HCT116 (cell line): Measurements from ENCODE around the gene FAXDC2. TPM values are rescaled to one million over a fixed set of nuclear protein-coding genes. Genes with fewer than 3 reads are reported as not detected.
"Not testable (repeated sequence)": the region's sequence is repeated elsewhere in the genome, so short reads cannot be mapped to it uniquely, and the experiment has no call there.

Experiments
- ATAC-seq: fragments of 200-7000 bp; cut with Tn5 transposase; 2 replicates; pipeline ENCODE4 v1.9.1; 2020; ENCODE audit warnings: mild to moderate bottlenecking, moderate library complexity
- BruUV-seq: library from RNA; stranded (reverse); fragments of 400-500 nt; replicated peaks from 2 replicates; lab custom pipeline; 2021; lab: Mats Ljungman, UMichigan
- CTCF ChIA-PET: fragments of 300-600 bp; sonication (Branson Sonifier 250); formaldehyde crosslinking; loops from one replicate; lab custom pipeline; 2021; ENCODE audit warnings: antibody characterized with exemption; lab: Charles Lee
- POLR2A ChIA-PET: fragments of 300-600, 350-600 bp; sonication (Branson Sonifier 250); formaldehyde crosslinking; loops from one replicate; lab custom pipeline; 2021; ENCODE audit warnings: antibody characterized with exemption; lab: Charles Lee
- RAD21 ChIA-PET, 2 experiments: fragments of 300-600 bp; sonication (Branson Sonifier 250); formaldehyde crosslinking; loops; one replicate each; lab custom pipeline; 2023; ENCODE audit warnings: low total read pairs in 2 of 2; ENCODE audit not compliant: uncharacterized antibody in 2 of 2, unreplicated experiment in 2 of 2, low non-redundant PET in 1 of 2; lab: Charles Lee
- DNase-seq: peaks from one replicate; pipeline ENCODE4 v3.0.0-alpha.2; 2010; ENCODE audit warnings: low read depth, low spot score
- H2AFZ ChIP-seq: fragments of 200-600 bp; shearing (Covaris generic), sonication (generic); 2 replicates; pipeline ENCODE4 v1.6.1; 2017; ENCODE audit warnings: low read depth, mixed run types, mixed read lengths, antibody characterized with exemption, low read length; ENCODE audit not compliant: poor library complexity, severe bottlenecking
- H3K27ac ChIP-seq: 2 replicates; pipeline ENCODE4 v1.5.1; 2012; ENCODE audit warnings: low read depth, low read length
- H3K27me3 ChIP-seq: fragments of 200-600 bp; sonication (generic); 2 replicates; pipeline ENCODE4 v1.6.1; 2016; ENCODE audit warnings: mixed run types, low read length, mixed read lengths; ENCODE audit not compliant: insufficient read depth
- H3K36me3 ChIP-seq, 2 experiments: fragments of 200-500 bp in 1 of 2; fragments of 200-600 bp in 1 of 2; sonication (Bioruptor generic) in 1 of 2; sonication (generic) in 1 of 2; 2 replicates each; pipeline versions ENCODE4 v1.5.1 to v1.6.1; 2014 to 2016; ENCODE audit warnings: low read length in 2 of 2, inconsistent platforms in 1 of 2, mixed read lengths in 1 of 2, mixed run types in 1 of 2; ENCODE audit not compliant: insufficient read depth in 2 of 2, control insufficient read depth in 1 of 2
- H3K4me1 ChIP-seq, 2 experiments: fragments of 200-600 bp in 1 of 2; sonication (generic) in 1 of 2; 2 replicates each; pipeline versions ENCODE4 v1.5.1 to v1.6.1; 2012 to 2017; ENCODE audit warnings: low read length in 2 of 2, inconsistent platforms in 1 of 2, mild to moderate bottlenecking in 1 of 2, mixed read lengths in 1 of 2, mixed run types in 1 of 2, moderate library complexity in 1 of 2; ENCODE audit not compliant: insufficient read depth in 2 of 2, control insufficient read depth in 1 of 2
- H3K4me2 ChIP-seq: fragments of 200-600 bp; sonication (generic); 2 replicates; pipeline ENCODE4 v1.6.1; 2017; ENCODE audit warnings: mixed run types, low read length, mixed read lengths
- H3K4me3 ChIP-seq, 2 experiments: fragments of 200-600 bp in 1 of 2; sonication (generic) in 1 of 2; replicated peaks in 1 of 2; 2 replicates each; pipeline ENCODE4 v1.5.1; 2011 to 2016; ENCODE audit warnings: low read length in 2 of 2, control low read depth in 1 of 2, low read depth in 1 of 2, mild to moderate bottlenecking in 1 of 2, mixed read lengths in 1 of 2, mixed run types in 1 of 2
- H3K79me2 ChIP-seq: fragments of 200-600 bp; sonication (generic); 2 replicates; pipeline ENCODE4 v1.6.1; 2017; ENCODE audit warnings: mild to moderate bottlenecking, mixed run types, low read length, moderate library complexity, mixed read lengths; ENCODE audit not compliant: insufficient read depth
- H3K9ac ChIP-seq: fragments of 200-600 bp; sonication (generic); 2 replicates; pipeline ENCODE4 v1.6.1; 2016; ENCODE audit warnings: low read length, mixed read lengths
- H3K9me2 ChIP-seq: fragments of 200-600 bp; sonication (generic), shearing (Covaris generic); 2 replicates; pipeline ENCODE4 v1.6.1; 2017; ENCODE audit warnings: mixed run types, mild to moderate bottlenecking, moderate library complexity; ENCODE audit not compliant: insufficient read depth
- H3K9me3 ChIP-seq, 2 experiments: fragments of 200-500 bp in 1 of 2; fragments of 200-600 bp in 1 of 2; sonication (Bioruptor generic) in 1 of 2; sonication (generic) in 1 of 2; 2 replicates each; pipeline ENCODE4 v1.6.1; 2014 to 2017; ENCODE audit warnings: low read length in 2 of 2, mixed read lengths in 2 of 2, inconsistent platforms in 1 of 2, low read depth in 1 of 2, mild to moderate bottlenecking in 1 of 2, mixed run types in 1 of 2, moderate library complexity in 1 of 2; ENCODE audit not compliant: control insufficient read depth in 1 of 2, insufficient read depth in 1 of 2
- H4K20me1 ChIP-seq: fragments of 200-600 bp; sonication (generic), shearing (Covaris generic); 2 replicates; pipeline ENCODE4 v1.6.1; 2017; ENCODE audit warnings: mixed run types, mild to moderate bottlenecking, moderate library complexity; ENCODE audit not compliant: insufficient read depth
- EZH2phosphoT487 ChIP-seq: fragments of 200-600 bp; IDR thresholded peaks from 2 replicates; pipeline ENCODE4 v1.6.1; 2018; ENCODE audit warnings: antibody characterized with exemption, borderline replicate concordance
- FOSL1 ChIP-seq: IDR thresholded peaks from 2 replicates; pipeline ENCODE4 v1.6.1; 2012; ENCODE audit warnings: low read depth
- RAD21 ChIP-seq: IDR thresholded peaks from 2 replicates; pipeline ENCODE4 v1.6.1; 2012; ENCODE audit warnings: low read depth, mild to moderate bottlenecking
- SP1 ChIP-seq: IDR thresholded peaks from 2 replicates; pipeline ENCODE4 v1.6.1; 2012; ENCODE audit warnings: low read depth
- ZFX ChIP-seq: fragments of 450-650 bp; IDR thresholded peaks from 2 replicates; pipeline ENCODE4 v1.6.1; 2017
- intact Hi-C: fragments of 100-400 bp; cut with micrococcal nuclease; formaldehyde crosslinking; loops from 2 replicates; pipeline ENCODE4 v1.10.0; 2022
- total RNA-seq: library from RNA; stranded (reverse); gene quantifications from one replicate; pipeline ENCODE4 v1.2.1, GENCODE V29; 2021; ENCODE audit not compliant: unreplicated experiment
- TF ChIP-seq, protein P1 (sequence below), 3 experiments: fragments of 200-600 bp in 1 of 3; sonication (generic) in 1 of 3; IDR thresholded peaks in 2 of 3; conservative IDR thresholded peaks in 1 of 3; 2 replicates each; pipeline ENCODE4 v1.5.1; 2012 to 2017; ENCODE audit warnings: low read depth in 2 of 3, low read length in 2 of 3, antibody characterized with exemption in 1 of 3, borderline replicate concordance in 1 of 3, control low read depth in 1 of 3, mild to moderate bottlenecking in 1 of 3, mixed read lengths in 1 of 3, mixed run types in 1 of 3, moderate library complexity in 1 of 3; ENCODE audit not compliant: insufficient read depth in 1 of 3
- TF ChIP-seq, protein P2 (sequence below): IDR thresholded peaks from 2 replicates; pipeline ENCODE4 v1.6.1; 2012

The FAXDC2 gene
- total RNA-seq, 1 experiment from 2014 or later = 0.22 TPM

DNA sequence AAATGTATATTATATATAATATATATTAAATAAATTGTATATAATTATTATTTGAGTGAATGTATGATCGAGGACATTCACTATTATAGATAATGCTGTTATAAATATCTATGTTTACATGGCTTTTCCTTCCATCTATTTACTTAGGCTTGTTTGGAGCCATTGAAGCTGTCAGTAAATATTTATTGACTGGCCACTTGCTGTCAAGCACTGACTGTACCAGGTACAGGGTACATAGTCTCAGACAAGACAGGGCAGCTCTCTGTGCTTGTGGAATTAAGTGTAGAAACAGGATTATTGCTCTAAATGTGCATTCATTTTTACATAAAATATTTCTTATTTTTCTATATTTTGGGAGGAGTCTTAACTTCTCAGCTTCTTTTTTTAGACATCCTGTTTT lies 16.4 kb downstream of the FAXDC2 start:
- no peak for ATAC-seq

DNA sequence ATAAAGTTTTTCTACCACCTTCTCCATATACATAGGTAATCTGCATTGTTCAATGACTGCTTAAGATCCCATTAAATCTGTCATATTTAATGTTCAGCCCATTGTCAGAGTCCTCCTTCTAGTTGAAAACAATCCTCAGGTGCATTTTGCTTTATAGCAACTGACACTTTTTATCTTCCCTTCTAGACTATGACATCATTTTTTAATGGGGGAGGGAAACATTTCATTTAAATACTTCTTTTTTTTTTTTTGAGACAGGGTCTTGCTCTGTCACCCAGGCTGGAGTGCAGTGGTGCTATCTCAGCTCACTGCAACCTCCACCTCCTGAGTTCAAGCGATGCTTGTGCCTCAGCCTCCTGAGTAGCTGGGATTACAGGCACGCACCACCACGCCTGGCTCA lies 17.6 kb downstream of the FAXDC2 start:
- H3K79me2 ChIP-seq, RAD21 ChIA-PET, H3K9me2 ChIP-seq, H3K27me3 ChIP-seq, H3K4me2 ChIP-seq, ATAC-seq, POLR2A ChIA-PET, DNase-seq, H3K9ac ChIP-seq, H2AFZ ChIP-seq, H3K4me3 ChIP-seq, CTCF ChIA-PET, H3K36me3 ChIP-seq, H4K20me1 ChIP-seq, H3K27ac ChIP-seq, BruUV-seq, H3K9me3 ChIP-seq: not testable (repeated sequence)
- intact Hi-C loops = loop anchor here (2.0 kb wide), 1 partner anchor 24 kb away; no protein-coding TSS in a partner anchor
- H3K4me1 ChIP-seq = peaks cover 45 to 55% of the 10 kb centered on the region in 2 experiments

More for the DNA sequence above, 16.4 kb downstream of the FAXDC2 start:
- intact Hi-C loops = no loop called here
- H3K4me2 ChIP-seq = no peak overlapping the region
- H3K9me3 ChIP-seq = no peaks in the 10 kb centered on the region
- H3K36me3 ChIP-seq = no peaks in the 10 kb centered on the region
- no TSS peak for BruUV-seq
- POLR2A ChIA-PET = no interaction called here
- no peak for TF ChIP-seq RAD21
- TF ChIP-seq, protein P1, sequence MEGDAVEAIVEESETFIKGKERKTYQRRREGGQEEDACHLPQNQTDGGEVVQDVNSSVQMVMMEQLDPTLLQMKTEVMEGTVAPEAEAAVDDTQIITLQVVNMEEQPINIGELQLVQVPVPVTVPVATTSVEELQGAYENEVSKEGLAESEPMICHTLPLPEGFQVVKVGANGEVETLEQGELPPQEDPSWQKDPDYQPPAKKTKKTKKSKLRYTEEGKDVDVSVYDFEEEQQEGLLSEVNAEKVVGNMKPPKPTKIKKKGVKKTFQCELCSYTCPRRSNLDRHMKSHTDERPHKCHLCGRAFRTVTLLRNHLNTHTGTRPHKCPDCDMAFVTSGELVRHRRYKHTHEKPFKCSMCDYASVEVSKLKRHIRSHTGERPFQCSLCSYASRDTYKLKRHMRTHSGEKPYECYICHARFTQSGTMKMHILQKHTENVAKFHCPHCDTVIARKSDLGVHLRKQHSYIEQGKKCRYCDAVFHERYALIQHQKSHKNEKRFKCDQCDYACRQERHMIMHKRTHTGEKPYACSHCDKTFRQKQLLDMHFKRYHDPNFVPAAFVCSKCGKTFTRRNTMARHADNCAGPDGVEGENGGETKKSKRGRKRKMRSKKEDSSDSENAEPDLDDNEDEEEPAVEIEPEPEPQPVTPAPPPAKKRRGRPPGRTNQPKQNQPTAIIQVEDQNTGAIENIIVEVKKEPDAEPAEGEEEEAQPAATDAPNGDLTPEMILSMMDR (IDR thresholded peaks at IDR 0.05 in 2 of 3, conservative IDR thresholded peaks at IDR 0.05 in 1 of 3; ENCODE audit: borderline replicate concordance in 1 of 3, insufficient read depth in 1 of 3, low read depth in 2 of 3, low read length in 2 of 3) = no peak
- TF ChIP-seq, protein P2, sequence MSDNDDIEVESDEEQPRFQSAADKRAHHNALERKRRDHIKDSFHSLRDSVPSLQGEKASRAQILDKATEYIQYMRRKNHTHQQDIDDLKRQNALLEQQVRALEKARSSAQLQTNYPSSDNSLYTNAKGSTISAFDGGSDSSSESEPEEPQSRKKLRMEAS = no peak
- TF ChIP-seq EZH2phosphoT487 = no peak
- TF ChIP-seq ZFX = no peak
- TF ChIP-seq FOSL1 = no peak
- no peak for TF ChIP-seq SP1
- H3K27me3 ChIP-seq = no peaks in the 10 kb centered on the region
- no peak overlapping the region for H3K27ac ChIP-seq
- no peak for DNase-seq
- RAD21 ChIA-PET = no interaction called here
- no peak overlapping the region for H3K9ac ChIP-seq
- H3K79me2 ChIP-seq = no peaks in the 10 kb centered on the region
- CTCF ChIA-PET = no interaction called here
- peaks cover 34 to 42% of the 10 kb centered on the region in 2 experiments for H3K4me1 ChIP-seq
- no peak overlapping the region for H2AFZ ChIP-seq
- H3K4me3 ChIP-seq = no peak overlapping the region
- H4K20me1 ChIP-seq = no peaks in the 10 kb centered on the region
- no peaks in the 10 kb centered on the region for H3K9me2 ChIP-seq
